ENCODE data around the gene CROCC2.

GRCh38 chr2:240922982-240923537, 16.9 kb downstream of the CROCC2 start:
- TF ChIP-seq CTCF (IDR thresholded peaks at IDR 0.05) (no peak), POLR2A (IDR thresholded peaks at IDR 0.05) (no peak)

Data from lower leg skin (tissue), 3 donors.